Heart left ventricle (tissue), 16 donors: ENCODE measurements around the gene TGIF1. TPM values are rescaled to one million over a fixed set of nuclear protein-coding genes. Genes with fewer than 3 reads are reported as not detected.

Experiments used
- ATAC-seq, 4 donors: fragments of 200-7000 bp; cut with Tn5 transposase; one replicate each; pipeline ENCODE4 v1.9.1; 2020 to 2022; ENCODE audit warnings: moderate library complexity in 4 of 4, mild to moderate bottlenecking in 3 of 4, moderate number of reproducible peaks in 1 of 4
- DNase-seq, 5 donors: peaks; one replicate each; pipeline ENCODE4 v3.0.0-alpha.2; 2020
- H3K27ac ChIP-seq, 12 donors: fragments of 200-600 bp; sonication (generic) in 4 of 12; one replicate each; pipeline versions ENCODE4 v1.5.0 to v1.8.0; 2016 to 2022; ENCODE audit warnings: mild to moderate bottlenecking in 2 of 12
- H3K27me3 ChIP-seq, 9 donors: fragments of 200-600 bp; sonication (generic) in 2 of 9; one replicate each; pipeline versions ENCODE4 v1.5.1 to v1.8.0; 2016 to 2022; ENCODE audit warnings: mild to moderate bottlenecking in 3 of 9
- H3K36me3 ChIP-seq, 9 donors: fragments of 200-600 bp; sonication (generic) in 2 of 9; one replicate each; pipeline versions ENCODE4 v1.5.0 to v1.8.0; 2018 to 2022; ENCODE audit warnings: mild to moderate bottlenecking in 2 of 9
- H3K4me1 ChIP-seq, 12 donors: fragments of 200-600 bp; sonication (generic) in 4 of 12; one replicate each; pipeline versions ENCODE4 v1.5.0 to v1.8.0; 2016 to 2022; ENCODE audit warnings: mild to moderate bottlenecking in 3 of 12
- H3K4me3 ChIP-seq, 12 donors: fragments of 200-600 bp; sonication (generic) in 4 of 12; one replicate each; pipeline versions ENCODE4 v1.5.0 to v1.8.0; 2017 to 2022; ENCODE audit warnings: mild to moderate bottlenecking in 9 of 12, moderate library complexity in 4 of 12
- H3K9me3 ChIP-seq, 12 donors: fragments of 200-600 bp; sonication (generic) in 4 of 12; one replicate each; pipeline versions ENCODE4 v1.5.0 to v1.8.0; 2016 to 2022; ENCODE audit warnings: mild to moderate bottlenecking in 1 of 12
- CTCF ChIP-seq, 12 donors: fragments of 200-600 bp; sonication (generic) in 4 of 12; IDR thresholded peaks; one replicate each; pipeline versions ENCODE4 v1.5.0 to v1.8.0; 2018 to 2022; ENCODE audit warnings: antibody characterized with exemption in 12 of 12, mild to moderate bottlenecking in 5 of 12
- POLR2A ChIP-seq, 2 donors: fragments of 450-650 bp; IDR thresholded peaks; one replicate each; pipeline ENCODE4 v1.6.1; 2017; ENCODE audit warnings: antibody characterized with exemption in 2 of 2, mild to moderate bottlenecking in 2 of 2, moderate library complexity in 2 of 2
- WGBS, 4 donors: extraction: QIAGEN DNeasy Blood & Tissue Kit in 2 of 4; methylation state at CpG; one replicate each; pipeline versions ENCODE4 v1.1.5 to v1.1.7; 2013 to 2018; 5-methylcytosine and 5-hydroxymethylcytosine counted together
- intact Hi-C, 10 donors: fragments of 100-400 bp; cut with DNase I; formaldehyde crosslinking; loops; one replicate each; pipeline versions ENCODE4 v1.11.1 to v1.14.2; 2022
- polyA plus RNA-seq, 2 donors: library from polyadenylated mRNA; stranded (reverse); fragments of 200-250 nt; gene quantifications; one replicate each; pipeline ENCODE4 v1.2.3, GENCODE V29; 2013
- total RNA-seq, 9 donors: library from RNA; depleted of rRNA in 2 of 9; stranded (reverse); fragments of >200 nt in 2 of 9; fragmentation: NEBNext Ultra II Directional in 3 of 9; extraction: Animal tissue kit (Norgen Biotek cat#: 25700) in 3 of 9; gene quantifications; one replicate each; pipeline versions ENCODE4 v1.1.0 to v1.2.4, GENCODE V29; 2016 to 2023
- donor health status: ischemic (EF 13 %, LVEDD 7.1; RV severe dilation, severe dysfunction).
- donor health status: healthy with polysubstance abuse.
- donor health status: DM: no; HTN: yes; CAD: no.
- donor health status: DM: no; HTN: no; CAD: no.
- donor health status: ischemic (EF 25% LVEDD 6.9; RV normal size, moderate dysfunction).
- donor health status: ischemic (EF 25% LVEDD 5.7; RV mildly dilated, moderate dysfunction).
- donor health status: healthy.
- donor health status: DM: yes; HTN: yes; CAD: no.
- donor health status: ischemic (EF 35%, LVEDD 5.7; RV mildly dilated, moderate dysfunction).
- donor health status: nonischemic (EF 11% LVEDD 7.7; RV severe dilation, severe dysfunction).
- donor health status: DM: yes; HTN: yes; CAD: no.
- donor health status: PGD.
- donor health status: ischemic (EF 29% LVEDD 5.4; RV normal size, mild dysfunction).
- donor health status: nonischemic (EF 23%, LVEDD 6.1; RV moderate dilation, normal function).

TGIF1 gene
- total and polyA plus RNA-seq, 11 donors: 5.0 to 37.5 (median 15.4) TPM

- 11 to 14% (median 12%) methylated on average over 22 of the region's 22 CpGs for WGBS, 4 donors
- Histone ChIP-seq H3K36me3 (no peaks in the 10 kb centered on the region), H3K27ac (peak overlapping the region; percentile 92 to 100 (median 97)), H3K4me3 (peak overlapping the region; percentile 65 to 93 (median 78)), H3K9me3 (no peaks in the 10 kb centered on the region), H3K27me3 (no peaks in the 10 kb centered on the region), H3K4me1 (peaks cover 0 to 18% (median 7%) of the 10 kb centered on the region in 12 donors)
- peak in 3 of 5 donors; percentile 38 to 58 (median 51) for DNase-seq
- intact Hi-C loops: loop anchor here in 3 of 10 donors (2.0 to 5.0 kb wide), 3 partner anchors 165 to 220 kb away; no protein-coding TSS in a partner anchor
- ATAC-seq: no peak
- TF ChIP-seq POLR2A (IDR thresholded peaks at IDR 0.05) (no peak), CTCF (IDR thresholded peaks at IDR 0.05) (no peak)
Observed at GRCh38 chr18:3447068-3447894, 2.7 kb upstream of the TGIF1 start.

- H3K9me3 ChIP-seq: no peaks in the 10 kb centered on the region
Observed at GRCh38 chr18:3447895-3448837, 1.8 kb upstream of the TGIF1 start.

GRCh38 chr18:3448838-3449511, 997 bp upstream of the TGIF1 start:
- no peak for TF ChIP-seq CTCF (IDR thresholded peaks at IDR 0.05)
- TF ChIP-seq POLR2A (IDR thresholded peaks at IDR 0.05): peak in 1 of 2 donors; percentile 74
- H3K9me3 ChIP-seq: no peaks in the 10 kb centered on the region
- peak overlapping the region; percentile 65 to 93 (median 78) for H3K4me3 ChIP-seq
- 0 to 1% (median 0%) methylated on average over 19 to 38 of the region's 38 CpGs for WGBS, 4 donors
- no peaks in the 10 kb centered on the region for H3K27me3 ChIP-seq
- peak in 3 of 5 donors; percentile 32 to 37 (median 36) for DNase-seq
- peak overlapping the region; percentile 92 to 100 (median 97) for H3K27ac ChIP-seq
- no peaks in the 10 kb centered on the region for H3K36me3 ChIP-seq
- ATAC-seq: peak; percentile 14 to 41 (median 33)
- intact Hi-C loops: loop anchor here in 5 of 10 donors (2.0 to 5.0 kb wide), 5 partner anchors 146 to 218 kb away; no protein-coding TSS in a partner anchor
- H3K4me1 ChIP-seq: peaks cover 0 to 31% (median 17%) of the 10 kb centered on the region in 12 donors

More at GRCh38 chr18:3447895-3448837, 1.8 kb upstream of the TGIF1 start:
- peak in 4 of 12 donors; percentile 3 to 31 (median 20) for TF ChIP-seq CTCF (IDR thresholded peaks at IDR 0.05)
- peak in 1 of 2 donors; percentile 91 for TF ChIP-seq POLR2A (IDR thresholded peaks at IDR 0.05)
- no peaks in the 10 kb centered on the region for H3K36me3 ChIP-seq
- H3K4me3 ChIP-seq: peak overlapping the region; percentile 65 to 93 (median 78)
- ATAC-seq (peak; percentile 86 to 92 (median 87)), DNase-seq (peak; percentile 94 to 96 (median 96))
- H3K27ac ChIP-seq: peak overlapping the region; percentile 92 to 100 (median 97)
- H3K4me1 ChIP-seq: peaks cover 0 to 27% (median 13%) of the 10 kb centered on the region in 12 donors
- WGBS, 4 donors: 0 to 1% (median 0%) methylated on average over 53 to 63 of the region's 63 CpGs
- intact Hi-C loops: loop anchor here in 5 of 10 donors (2.0 to 5.0 kb wide), 6 partner anchors 147 to 219 kb away; no protein-coding TSS in a partner anchor
- H3K27me3 ChIP-seq: no peaks in the 10 kb centered on the region
